ENCODE data around the gene IP6K2. TPM values are rescaled to one million over a fixed set of nuclear protein-coding genes. Genes with fewer than 3 reads are reported as not detected.

Gene IP6K2
- total and polyA plus RNA-seq, 3 donors from 2014 or later: 113 to 148 (median 114) TPM

- peak within 1 kb of the TSS; percentile 80 to 93 for H3K27ac ChIP-seq
- H3K9me3 ChIP-seq: no peaks in the 10 kb centered on the region
- TF ChIP-seq CTCF (IDR thresholded peaks at IDR 0.05) (no peak), POLR2A (IDR thresholded peaks at IDR 0.05) (peak; percentile 44)
- no peaks in the 10 kb centered on the region for H3K27me3 ChIP-seq
- peak within 1 kb of the TSS; percentile 53 to 62 for H3K4me3 ChIP-seq
- intact Hi-C loops (cut with DNase I; ENCODE audit: low total_unique reads): no loop called here
- 1% methylated on average over 18 to 40 of the region's 52 CpGs for WGBS, 2 donors
- H3K4me1 ChIP-seq: peaks cover 11% of the 10 kb centered on the region
- DNase-seq: peak; percentile 89
- H3K36me3 ChIP-seq (ENCODE audit: low read depth, missing control alignments): no peaks in the 10 kb centered on the region
Measured at GRCh38 chr3:48662753-48663488, 54.1 kb downstream of the IP6K2 start, which contains the start of gene CELSR3. Gene CELSR3, minus strand, starts transcription at chr3:48662886. Its CDS starts 252 bp downstream, at chr3:48662634.

- H3K4me3 ChIP-seq: peak overlapping the region; percentile 53 to 62
- TF ChIP-seq POLR2A (IDR thresholded peaks at IDR 0.05) (no peak), CTCF (IDR thresholded peaks at IDR 0.05) (no peak)
- peak overlapping the region in 1 of 2 donors; percentile 93 for H3K27ac ChIP-seq
- 5% methylated on average over 28 of the region's 46 CpGs; no CpG with 5 or more reads in 1 of the 2 donors for WGBS, 2 donors
- intact Hi-C loops (cut with DNase I; ENCODE audit: low total_unique reads): no loop called here
- peaks cover 11% of the 10 kb centered on the region for H3K4me1 ChIP-seq
- H3K36me3 ChIP-seq (ENCODE audit: low read depth, missing control alignments): no peaks in the 10 kb centered on the region
- H3K9me3 ChIP-seq: no peaks in the 10 kb centered on the region
- no peaks in the 10 kb centered on the region for H3K27me3 ChIP-seq
- DNase-seq: no peak
Measured at GRCh38 chr3:48662145-48662752, 54.8 kb downstream of the IP6K2 start.

GRCh38 chr3:48661501-48662144, 55.4 kb downstream of the IP6K2 start:
- 1% methylated on average over 57 of the region's 67 CpGs; no CpG with 5 or more reads in 1 of the 2 donors for WGBS, 2 donors
- Histone ChIP-seq H3K9me3 (no peaks in the 10 kb centered on the region), H3K27ac (no peak overlapping the region), H3K4me1 (peaks cover 11% of the 10 kb centered on the region), H3K36me3 (ENCODE audit: low read depth, missing control alignments) (no peaks in the 10 kb centered on the region), H3K27me3 (no peaks in the 10 kb centered on the region), H3K4me3 (peak overlapping the region; percentile 46 to 62)
- TF ChIP-seq CTCF (IDR thresholded peaks at IDR 0.05) (no peak), POLR2A (IDR thresholded peaks at IDR 0.05) (no peak)
- intact Hi-C loops (cut with DNase I; ENCODE audit: low total_unique reads): no loop called here
- DNase-seq: peak; percentile 78

GRCh38 chr3:48660800-48661400, 56.1 kb downstream of the IP6K2 start:
- no peak for DNase-seq
- no peaks in the 10 kb centered on the region for H3K36me3 ChIP-seq (ENCODE audit: low read depth, missing control alignments)
- H3K27me3 ChIP-seq: no peaks in the 10 kb centered on the region
- peak overlapping the region; percentile 46 to 62 for H3K4me3 ChIP-seq
- intact Hi-C loops (cut with DNase I; ENCODE audit: low total_unique reads): no loop called here
- peaks cover 16% of the 10 kb centered on the region for H3K4me1 ChIP-seq
- TF ChIP-seq CTCF (IDR thresholded peaks at IDR 0.05) (no peak), POLR2A (IDR thresholded peaks at IDR 0.05) (no peak)
- whole genome bisulfite sequencing, 2 donors: 56 to 63% methylated on average over 24 to 43 of the region's 61 CpGs
- no peaks in the 10 kb centered on the region for H3K9me3 ChIP-seq
- H3K27ac ChIP-seq: no peak overlapping the region

All from testis (tissue), 3 donors.